Naive thymus-derived CD8-positive, alpha-beta T cell (primary cell): ENCODE results near the gene TIE1. TPM values are rescaled to one million over a fixed set of nuclear protein-coding genes. Genes with fewer than 3 reads are reported as not detected.
A peak's percentile ranks its signal among the peaks of the same experiment; 100 is the strongest.

Experiments used
- ATAC-seq, 2 donors: fragments of 150-1000 bp; cut with Tn5 transposase in 1 of 2; sonication (Bioruptor Pico), chemical (Tn5 transposase) in 1 of 2; 1 replicate in 1 of 2; 2 replicates in 1 of 2; pipeline ENCODE4 v1.10.0; 2021; ENCODE audit warnings: mild to moderate bottlenecking in 2 of 2, moderate library complexity in 2 of 2
- POLR2A ChIA-PET: fragments of 350-600 bp; sonication (Branson Sonifier 250); formaldehyde crosslinking; loops from one replicate; lab custom pipeline; 2021; ENCODE audit warnings: antibody characterized with exemption; lab: Charles Lee
- DNase-seq, 10 donors: peaks; one replicate each; pipeline versions ENCODE4 v3.0.0 to v3.0.0-alpha.2; 2020 to 2022
- H3K27ac Mint-ChIP-seq, 10 donors: one replicate each; pipeline ENCODE4 v1.8.0; 2020 to 2022; ENCODE audit warnings: mild to moderate bottlenecking in 10 of 10, mixed read lengths in 10 of 10, moderate library complexity in 4 of 10, inconsistent platforms in 1 of 10
- H3K27me3 Mint-ChIP-seq, 5 donors: one replicate each; pipeline ENCODE4 v1.8.0; 2021 to 2022; ENCODE audit warnings: mixed read lengths in 5 of 5
- H3K36me3 Mint-ChIP-seq, 3 donors: one replicate each; pipeline ENCODE4 v1.8.0; 2020 to 2022; ENCODE audit warnings: mixed read lengths in 3 of 3, mild to moderate bottlenecking in 2 of 3, inconsistent platforms in 1 of 3
- H3K4me1 Mint-ChIP-seq, 4 donors: one replicate each; pipeline ENCODE4 v1.8.0; 2021 to 2022; ENCODE audit warnings: mixed read lengths in 4 of 4
- H3K4me3 Mint-ChIP-seq, 10 donors: one replicate each; pipeline ENCODE4 v1.8.0; 2020 to 2022; ENCODE audit warnings: mild to moderate bottlenecking in 10 of 10, mixed read lengths in 10 of 10, moderate library complexity in 6 of 10, inconsistent platforms in 1 of 10
- H3K9me3 Mint-ChIP-seq, 9 donors: one replicate each; pipeline ENCODE4 v1.8.0; 2020 to 2022; ENCODE audit warnings: mixed read lengths in 9 of 9, mild to moderate bottlenecking in 3 of 9, inconsistent platforms in 1 of 9, moderate library complexity in 1 of 9
- polyA plus RNA-seq, 3 donors: library from polyadenylated mRNA; unstranded; fragments of 300-500 nt; fragmentation: Illumina TruSeq; gene quantifications; one replicate each; pipeline ENCODE4 v1.2.3, GENCODE V29; 2021
- total RNA-seq, 8 experiments: library from RNA in 2 of 8; stranded (reverse) in 2 of 8; gene quantifications; one replicate each; pipeline ENCODE4 v1.2.3 and lab custom pipeline; 2021 to 2026

TIE1 gene
- not detected for total RNA-seq
- not detected for polyA plus RNA-seq
- total RNA-seq (lab: John Stamatoyannopoulos, UW): 0 to 0.09 (median 0) reads per million in 6 experiments

DNA sequence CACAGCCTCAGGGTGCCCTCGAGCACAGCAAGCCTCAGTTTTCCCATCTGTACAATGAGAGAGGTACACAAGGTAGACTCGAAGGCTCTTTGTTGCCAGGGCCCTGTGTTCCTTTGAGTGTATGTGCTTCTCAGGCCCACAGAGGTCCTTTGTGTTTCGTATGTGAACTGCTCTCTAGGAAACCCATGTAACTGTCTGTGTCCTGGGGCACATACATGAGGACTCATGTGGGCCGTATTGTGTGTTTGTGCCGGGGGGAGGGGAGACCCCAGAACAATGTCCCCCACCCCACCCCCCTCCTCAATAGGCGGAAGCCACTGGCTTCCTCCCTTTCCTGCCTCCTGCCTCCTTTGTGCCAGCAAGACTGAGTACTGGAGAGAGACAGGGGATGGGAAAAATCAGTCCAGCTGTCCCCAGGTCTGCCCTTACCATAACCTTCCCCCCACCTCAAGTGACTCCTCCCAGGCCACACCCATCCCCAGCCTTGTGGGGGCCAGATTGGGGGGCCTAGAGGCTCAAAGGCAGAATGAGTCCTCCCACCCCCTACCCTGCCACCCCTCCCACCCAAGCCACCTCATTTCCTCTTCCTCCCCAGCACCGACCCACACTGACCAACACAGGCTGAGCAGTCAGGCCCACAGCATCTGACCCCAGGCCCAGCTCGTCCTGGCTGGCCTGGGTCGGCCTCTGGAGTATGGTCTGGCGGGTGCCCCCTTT is at the start of gene TIE1:
Gene TIE1, plus strand, starts transcription at position 605 of the 717 bp plus-strand sequence. Its CDS starts 90 bp downstream, at position 695.
- Mint-ChIP-seq H3K27ac (peak within 1 kb of the TSS in 2 of 10 donors; percentile 9 to 85), H3K4me3 (no peak within 1 kb of the TSS), H3K9me3 (no peaks in the 10 kb centered on the region), H3K4me1 (peaks cover 7 to 12% (median 8%) of the 10 kb centered on the region in 4 donors), H3K36me3 (no peaks in the 10 kb centered on the region), H3K27me3 (peaks cover 0 to 5% (median 0%) of the 10 kb centered on the region in 5 donors)
- POLR2A ChIA-PET: no interaction called here
- DNase-seq (no peak), ATAC-seq (no peak)

DNA sequence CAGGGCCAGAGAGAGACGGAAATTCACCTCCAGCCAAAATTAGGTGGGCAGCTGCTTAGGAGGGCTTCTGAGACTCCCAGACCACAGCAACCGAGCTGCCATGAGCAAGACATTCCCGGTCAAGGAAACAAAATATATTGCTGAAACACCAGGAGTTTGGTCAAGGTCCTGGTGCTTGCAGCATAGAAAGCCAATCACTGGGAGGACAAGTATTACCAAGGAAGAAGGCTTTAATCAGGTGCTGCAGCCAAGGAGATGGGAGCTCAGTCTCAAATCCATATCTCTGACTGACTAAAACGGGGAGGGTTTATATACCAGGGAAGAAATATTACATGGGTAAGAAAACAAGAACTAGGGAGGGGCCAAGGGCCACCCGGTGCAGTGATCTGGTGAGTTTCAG is 49.8 kb upstream of the TIE1 start:
- POLR2A ChIA-PET: no interaction called here
- Mint-ChIP-seq H3K4me1 (peaks cover 0 to 1% (median 0%) of the 10 kb centered on the region in 4 donors), H3K36me3 (no peaks in the 10 kb centered on the region), H3K27ac (no peak overlapping the region), H3K4me3 (no peak overlapping the region), H3K27me3 (peaks cover 0 to 19% (median 4%) of the 10 kb centered on the region in 5 donors), H3K9me3 (no peaks in the 10 kb centered on the region)
- DNase-seq: peak in 1 of 10 donors; percentile 2
- ATAC-seq: no peak

DNA sequence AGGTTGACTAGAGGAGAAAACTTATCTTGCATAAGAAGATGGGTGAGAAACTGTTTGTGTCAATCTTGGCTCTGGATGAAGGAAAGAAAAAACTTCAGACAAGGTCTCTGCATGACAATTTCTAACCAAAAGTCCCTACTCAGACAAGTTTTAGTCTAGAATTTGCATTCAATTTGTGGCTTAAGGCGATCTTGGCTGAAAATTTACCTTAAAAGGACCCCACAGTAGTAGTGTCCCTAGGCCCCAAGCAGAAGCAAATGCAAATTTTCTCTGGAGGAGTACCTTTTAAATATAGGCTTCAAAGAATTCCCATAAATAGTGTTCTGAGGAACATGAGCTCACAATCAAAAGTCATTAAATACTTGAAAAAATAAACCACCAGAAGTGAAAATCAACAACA is 48.6 kb upstream of the TIE1 start:
- H3K4me1 Mint-ChIP-seq: peaks cover 0 to 1% (median 0%) of the 10 kb centered on the region in 4 donors
- H3K27me3 Mint-ChIP-seq: peaks cover 3 to 19% (median 4%) of the 10 kb centered on the region in 5 donors
- no peaks in the 10 kb centered on the region for H3K36me3 Mint-ChIP-seq
- ATAC-seq: no peak
- H3K27ac Mint-ChIP-seq: no peak overlapping the region
- POLR2A ChIA-PET: no interaction called here
- no peak for DNase-seq
- no peak overlapping the region for H3K4me3 Mint-ChIP-seq
- H3K9me3 Mint-ChIP-seq: peaks cover 0 to 2% (median 0%) of the 10 kb centered on the region in 9 donors

DNA sequence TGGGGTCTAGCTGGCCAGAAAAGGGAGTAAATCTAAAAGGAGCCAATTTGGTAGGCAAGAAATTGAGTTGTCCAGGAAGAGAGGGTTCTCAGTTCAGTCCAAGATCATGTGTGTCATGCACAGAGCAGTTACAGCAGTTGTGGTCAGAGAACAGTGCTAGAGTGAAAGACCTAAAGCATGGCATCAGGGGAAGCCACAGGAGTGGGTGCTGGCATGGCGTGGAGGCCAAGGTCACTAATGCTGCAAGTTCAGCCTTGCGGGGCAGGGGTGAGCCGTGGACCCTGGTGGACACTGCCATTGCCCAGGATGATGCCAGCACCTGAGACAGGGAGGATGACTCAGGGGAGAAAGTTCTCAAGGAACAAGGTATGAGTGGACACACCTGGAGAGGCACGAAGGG is 47.6 kb upstream of the TIE1 start:
- no peaks in the 10 kb centered on the region for H3K36me3 Mint-ChIP-seq
- H3K9me3 Mint-ChIP-seq: peaks cover 0 to 2% (median 0%) of the 10 kb centered on the region in 9 donors
- ATAC-seq (no peak), DNase-seq (peak in 1 of 10 donors; percentile 9)
- peaks cover 3 to 19% (median 4%) of the 10 kb centered on the region in 5 donors for H3K27me3 Mint-ChIP-seq
- POLR2A ChIA-PET: no interaction called here
- H3K27ac Mint-ChIP-seq: no peak overlapping the region
- H3K4me3 Mint-ChIP-seq: no peak overlapping the region
- H3K4me1 Mint-ChIP-seq: peaks cover 0 to 1% (median 0%) of the 10 kb centered on the region in 4 donors

DNA sequence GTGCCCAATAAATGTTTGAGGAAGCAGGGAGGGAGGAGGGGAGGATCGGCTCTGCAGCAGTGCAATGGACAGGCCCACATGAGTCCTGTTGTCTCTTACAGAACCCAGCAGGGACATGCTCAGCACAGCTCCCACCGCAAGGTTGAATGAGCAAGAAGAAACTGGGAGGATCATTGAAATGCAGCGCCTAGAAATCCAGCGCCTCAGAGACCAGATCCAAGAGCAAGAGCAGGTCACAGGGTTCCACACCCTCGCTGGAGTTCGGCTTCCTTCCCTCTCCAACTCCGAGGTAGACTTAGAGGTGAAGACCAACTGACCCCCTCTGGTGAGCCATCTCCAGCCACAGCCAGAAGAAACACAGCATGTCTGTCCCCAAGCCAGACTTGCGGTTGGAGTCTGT is 46.9 kb upstream of the TIE1 start:
- Mint-ChIP-seq H3K9me3 (peaks cover 0 to 2% (median 0%) of the 10 kb centered on the region in 9 donors), H3K4me1 (peaks cover 0 to 1% (median 0%) of the 10 kb centered on the region in 4 donors), H3K27me3 (peaks cover 3 to 19% (median 5%) of the 10 kb centered on the region in 5 donors), H3K27ac (no peak overlapping the region), H3K36me3 (peaks cover 0 to 5% (median 0%) of the 10 kb centered on the region in 3 donors), H3K4me3 (no peak overlapping the region)
- no peak for ATAC-seq
- peak in 1 of 10 donors; percentile 7 for DNase-seq
- POLR2A ChIA-PET: no interaction called here

DNA sequence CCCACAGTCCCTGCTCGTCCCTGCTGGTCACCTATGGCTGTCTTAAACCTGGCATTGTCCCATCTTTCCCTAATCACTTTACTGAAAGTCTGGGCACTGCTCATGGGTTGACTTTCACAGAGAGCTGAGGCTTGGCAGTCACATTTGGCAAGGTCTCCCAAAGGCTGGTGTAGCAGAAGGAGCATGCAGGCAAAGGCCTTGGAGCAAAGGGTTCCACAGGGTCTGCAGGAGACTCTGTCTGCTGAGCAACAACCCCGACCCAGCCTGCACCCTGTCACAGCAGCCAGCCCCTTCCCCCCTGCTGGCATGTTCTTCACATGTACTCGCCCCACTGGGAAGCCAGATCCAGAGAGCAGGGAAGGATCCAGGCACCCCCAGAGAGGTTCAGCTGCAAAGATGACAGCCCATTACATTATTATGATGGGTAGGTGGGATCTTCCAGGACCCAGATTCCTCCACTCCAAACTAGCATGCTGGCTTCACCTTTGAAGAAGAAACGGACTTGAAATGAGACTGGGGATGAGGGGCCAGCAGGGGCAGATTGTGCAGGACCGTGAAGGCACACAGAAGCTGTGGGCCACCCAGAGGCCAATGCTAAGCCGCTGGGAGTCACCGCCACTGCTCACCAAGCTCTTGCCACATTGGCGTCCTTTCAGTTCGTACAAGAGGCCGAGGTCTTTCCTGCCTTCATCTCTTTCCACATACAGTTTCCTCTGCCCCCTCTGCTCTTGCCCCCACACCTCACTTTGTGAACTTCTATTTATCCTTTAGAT is 45.2 kb upstream of the TIE1 start:
- Mint-ChIP-seq H3K36me3 (peaks cover 0 to 5% (median 0%) of the 10 kb centered on the region in 3 donors), H3K27ac (no peak overlapping the region), H3K4me1 (peaks cover 0 to 1% (median 0%) of the 10 kb centered on the region in 4 donors), H3K27me3 (peaks cover 3 to 17% (median 7%) of the 10 kb centered on the region in 5 donors), H3K4me3 (no peak overlapping the region), H3K9me3 (peaks cover 0 to 2% (median 0%) of the 10 kb centered on the region in 9 donors)
- peak in 1 of 10 donors; percentile 14 for DNase-seq
- no peak for ATAC-seq
- POLR2A ChIA-PET: no interaction called here

DNA sequence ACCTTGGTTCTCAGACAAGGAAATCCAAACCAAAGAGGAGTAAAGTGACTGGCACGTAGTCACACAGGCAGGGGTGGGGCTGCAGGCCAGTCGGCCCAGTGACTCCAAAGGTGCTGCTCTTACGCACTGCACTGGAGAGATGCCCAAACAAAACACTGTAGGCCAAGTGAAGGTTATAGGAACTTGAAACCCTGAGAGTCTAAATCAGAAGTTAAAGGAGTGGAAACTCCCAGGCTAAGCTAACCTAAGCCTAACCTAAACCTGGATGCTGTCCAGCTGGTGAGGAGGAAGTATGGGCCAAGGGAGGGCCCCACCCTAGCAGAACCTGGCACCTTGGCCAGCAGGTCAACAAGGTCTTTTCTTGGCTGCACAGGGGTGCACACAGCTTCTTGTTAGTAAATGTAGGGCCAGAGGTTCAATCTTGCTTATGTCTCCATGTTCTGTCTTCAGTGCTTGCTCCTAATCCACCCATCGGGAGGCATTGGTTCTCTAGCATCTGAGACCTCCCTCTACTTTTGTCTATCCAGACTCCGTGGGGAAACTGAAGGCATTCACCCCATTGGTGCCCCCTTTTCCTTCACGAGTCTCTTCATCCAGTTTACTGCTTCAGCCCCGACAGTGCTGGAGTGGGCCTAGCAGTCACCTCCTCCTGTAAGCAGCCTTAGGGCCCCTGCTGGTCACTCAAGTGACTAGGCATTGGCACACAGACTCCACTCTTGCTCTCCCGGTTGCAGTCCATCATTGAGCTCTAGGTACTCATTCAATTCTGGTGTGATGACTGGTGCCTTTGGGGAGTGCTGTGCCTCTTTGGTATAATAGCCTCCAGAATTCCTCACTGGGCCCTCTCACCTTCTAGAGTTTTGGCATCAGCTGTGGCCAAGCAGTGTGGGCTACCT is 43.9 kb upstream of the TIE1 start:
- H3K27ac Mint-ChIP-seq: no peak overlapping the region
- H3K4me1 Mint-ChIP-seq: peaks cover 0 to 1% (median 0%) of the 10 kb centered on the region in 4 donors
- POLR2A ChIA-PET: no interaction called here
- DNase-seq (peak in 1 of 10 donors; percentile 7), ATAC-seq (no peak)
- peaks cover 3 to 17% (median 7%) of the 10 kb centered on the region in 5 donors for H3K27me3 Mint-ChIP-seq
- H3K36me3 Mint-ChIP-seq: peaks cover 0 to 5% (median 0%) of the 10 kb centered on the region in 3 donors
- H3K9me3 Mint-ChIP-seq: peaks cover 0 to 2% (median 0%) of the 10 kb centered on the region in 9 donors
- H3K4me3 Mint-ChIP-seq: no peak overlapping the region

DNA sequence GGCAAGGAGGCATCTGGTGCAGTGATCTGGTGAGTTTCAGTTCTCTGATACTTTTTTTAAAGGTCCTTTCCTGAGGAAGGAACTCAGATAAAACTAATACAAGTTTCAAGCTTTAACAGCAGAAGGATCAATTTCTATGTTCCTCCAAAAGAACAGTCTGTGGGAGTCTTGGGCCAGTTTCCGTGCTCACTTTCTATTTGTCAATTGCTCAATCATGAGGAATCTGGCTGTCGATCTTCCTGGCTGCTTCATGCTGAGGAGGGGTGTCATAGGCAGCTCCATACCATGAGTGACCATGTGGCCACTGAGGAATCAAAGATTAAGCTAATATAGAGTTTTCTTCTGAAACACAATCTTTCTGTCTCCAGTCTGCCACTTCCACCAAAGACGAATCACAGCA is 42.4 kb upstream of the TIE1 start:
- POLR2A ChIA-PET: no interaction called here
- DNase-seq (peak in 1 of 10 donors; percentile 3), ATAC-seq (no peak)
- peaks cover 0 to 6% (median 1%) of the 10 kb centered on the region in 9 donors for H3K9me3 Mint-ChIP-seq
- no peaks in the 10 kb centered on the region for H3K4me1 Mint-ChIP-seq
- no peak overlapping the region for H3K27ac Mint-ChIP-seq
- H3K27me3 Mint-ChIP-seq: peaks cover 0 to 9% (median 3%) of the 10 kb centered on the region in 5 donors
- H3K4me3 Mint-ChIP-seq: no peak overlapping the region
- peaks cover 0 to 5% (median 4%) of the 10 kb centered on the region in 3 donors for H3K36me3 Mint-ChIP-seq

DNA sequence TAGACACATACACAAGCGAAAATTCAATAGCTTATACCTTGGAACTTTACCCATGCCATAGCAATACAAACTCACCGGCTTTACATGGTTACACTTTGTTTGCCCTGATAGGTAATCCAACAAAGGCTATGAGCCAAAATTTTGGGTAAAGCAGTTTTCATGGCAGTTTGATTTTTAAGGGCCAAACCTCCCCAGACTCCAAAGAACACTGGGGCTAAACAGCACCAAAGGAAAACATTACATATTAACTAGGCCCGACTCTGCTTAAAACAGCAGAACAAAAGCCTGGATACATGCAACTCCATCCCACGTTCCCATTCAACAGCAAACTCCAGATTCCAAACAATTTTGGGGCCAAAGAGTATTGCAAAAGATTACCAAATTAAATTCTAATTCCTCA is 35.4 kb upstream of the TIE1 start:
- no peak for ATAC-seq
- DNase-seq: no peak
- Mint-ChIP-seq H3K27ac (peak overlapping the region in 1 of 10 donors; percentile 40), H3K4me1 (peaks cover 4 to 10% (median 5%) of the 10 kb centered on the region in 4 donors), H3K4me3 (no peak overlapping the region), H3K27me3 (peaks cover 3 to 17% (median 10%) of the 10 kb centered on the region in 5 donors), H3K36me3 (peaks cover 0 to 11% (median 0%) of the 10 kb centered on the region in 3 donors), H3K9me3 (peaks cover 0 to 8% (median 4%) of the 10 kb centered on the region in 9 donors)
- POLR2A ChIA-PET: interaction anchor here (0.7 kb wide), 1 partner anchor 627 kb away, joined by 3 read pairs; no protein-coding TSS in a partner anchor

DNA sequence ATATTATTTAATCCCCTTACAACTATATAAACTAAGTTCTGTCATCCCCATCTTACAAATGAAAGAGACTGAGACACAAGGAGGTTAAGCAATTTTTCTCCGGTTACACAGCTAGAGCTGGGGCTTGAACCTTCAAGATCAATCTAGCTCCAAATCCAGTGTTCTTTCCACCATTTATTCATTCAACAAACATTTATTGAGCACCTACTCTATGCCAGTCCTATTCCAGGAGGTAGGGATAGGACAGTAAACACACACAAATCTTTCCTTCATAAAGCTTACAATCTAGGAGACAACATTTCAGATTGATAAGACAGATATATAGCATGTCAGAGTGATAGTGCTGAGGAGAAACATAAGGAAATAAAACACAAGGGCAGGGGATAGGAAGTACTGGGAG is 33.9 kb upstream of the TIE1 start:
- H3K9me3 Mint-ChIP-seq: peaks cover 0 to 8% (median 4%) of the 10 kb centered on the region in 9 donors
- H3K4me1 Mint-ChIP-seq: peaks cover 11 to 22% (median 16%) of the 10 kb centered on the region in 4 donors
- POLR2A ChIA-PET: no interaction called here
- H3K27ac Mint-ChIP-seq: no peak overlapping the region
- H3K4me3 Mint-ChIP-seq: no peak overlapping the region
- peaks cover 0 to 11% (median 0%) of the 10 kb centered on the region in 3 donors for H3K36me3 Mint-ChIP-seq
- H3K27me3 Mint-ChIP-seq: peaks cover 3 to 28% (median 16%) of the 10 kb centered on the region in 5 donors
- DNase-seq: no peak
- no peak for ATAC-seq

DNA sequence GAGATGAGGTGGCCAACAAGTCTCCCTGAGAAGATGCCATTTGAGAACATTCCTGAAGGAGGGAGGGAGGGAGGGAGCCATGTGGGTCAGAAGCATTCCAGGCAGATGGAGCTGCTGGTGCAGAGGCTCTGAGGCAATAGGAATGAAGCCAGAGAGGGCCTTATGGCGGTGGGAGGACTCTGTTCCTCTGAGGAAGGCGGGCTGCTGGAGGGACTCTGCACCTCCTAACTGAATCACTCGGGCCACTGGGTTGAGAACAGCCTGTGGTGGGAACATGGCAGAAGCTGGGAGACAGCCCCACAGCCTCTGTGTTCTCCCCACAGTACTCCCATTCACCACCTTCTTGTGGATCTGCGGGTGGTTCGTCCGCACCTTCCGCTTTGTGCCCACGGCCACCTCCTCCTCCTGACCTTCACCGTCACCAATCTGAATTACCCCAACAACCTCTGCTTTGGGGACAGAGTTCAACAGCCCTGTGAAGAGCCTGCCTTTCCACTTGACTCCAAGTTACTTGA is 33.4 kb upstream of the TIE1 start:
- Mint-ChIP-seq H3K27ac (peak overlapping the region in 1 of 10 donors; percentile 74), H3K9me3 (peaks cover 0 to 8% (median 4%) of the 10 kb centered on the region in 9 donors), H3K27me3 (peaks cover 3 to 31% (median 16%) of the 10 kb centered on the region in 5 donors), H3K4me1 (peaks cover 11 to 22% (median 17%) of the 10 kb centered on the region in 4 donors), H3K4me3 (no peak overlapping the region), H3K36me3 (peaks cover 0 to 11% (median 0%) of the 10 kb centered on the region in 3 donors)
- ATAC-seq (no peak), DNase-seq (no peak)
- POLR2A ChIA-PET: no interaction called here
